Naive thymus-derived CD4-positive, alpha-beta T cell (primary cell): ENCODE results near the gene TRMT10C. TPM values are rescaled to one million over a fixed set of nuclear protein-coding genes. Genes with fewer than 3 reads are reported as not detected.
"Not testable (repeated sequence)": the region's sequence is repeated elsewhere in the genome, so short reads cannot be mapped to it uniquely, and the experiment has no call there.

ENCODE experiments used
- ATAC-seq: fragments of 150-1000 bp; cut with Tn5 transposase; 2 replicates; pipeline ENCODE4 v1.10.0; 2021; ENCODE audit warnings: mild to moderate bottlenecking, moderate library complexity
- CTCF ChIA-PET: fragments of 350-600 bp; sonication (Branson Sonifier 250); formaldehyde crosslinking; loops from one replicate; lab custom pipeline; 2021; ENCODE audit warnings: antibody characterized with exemption; lab: Charles Lee
- POLR2A ChIA-PET: fragments of 350-600 bp; sonication (Branson Sonifier 250); formaldehyde crosslinking; loops from one replicate; lab custom pipeline; 2021; ENCODE audit warnings: antibody characterized with exemption, inconsistent platforms; lab: Charles Lee
- DNase-seq, 9 donors: peaks; one replicate each; pipeline versions ENCODE4 v3.0.0 to v3.0.0-alpha.2; 2020 to 2022; ENCODE audit warnings: mixed read lengths in 1 of 9
- H3K27ac ChIP-seq: one replicate; pipeline ENCODE4 v1.7.0; 2013; ENCODE audit warnings: mild to moderate bottlenecking, low read depth, low read length, moderate library complexity
- H3K27me3 ChIP-seq, 2 donors: one replicate each; pipeline ENCODE4 v1.7.0; 2013; ENCODE audit warnings: low read length in 2 of 2, mild to moderate bottlenecking in 2 of 2, moderate library complexity in 2 of 2; ENCODE audit not compliant: control insufficient read depth in 2 of 2, insufficient read depth in 2 of 2
- H3K36me3 ChIP-seq, 3 experiments: 1 replicate in 2 of 3; 2 replicates in 1 of 3; pipeline ENCODE4 v1.7.0; 2013; ENCODE audit warnings: low read length in 3 of 3, mild to moderate bottlenecking in 3 of 3, moderate library complexity in 1 of 3; ENCODE audit not compliant: insufficient read depth in 3 of 3, control insufficient read depth in 2 of 3
- H3K4me1 ChIP-seq, 2 donors: one replicate each; pipeline ENCODE4 v1.7.0; 2013; ENCODE audit warnings: low read length in 2 of 2, mild to moderate bottlenecking in 2 of 2, moderate library complexity in 1 of 2; ENCODE audit not compliant: control insufficient read depth in 2 of 2, insufficient read depth in 2 of 2
- H3K4me3 ChIP-seq: 2 replicates; pipeline ENCODE4 v1.7.0; 2013; ENCODE audit warnings: mild to moderate bottlenecking, low read length
- H3K9me3 ChIP-seq, 3 experiments: 1 replicate in 2 of 3; 2 replicates in 1 of 3; pipeline ENCODE4 v1.7.0; 2013; ENCODE audit warnings: low read length in 3 of 3; ENCODE audit not compliant: control insufficient read depth in 2 of 3
- H3K27ac Mint-ChIP-seq, 9 donors: one replicate each; pipeline ENCODE4 v1.8.0; 2020 to 2022; ENCODE audit warnings: mixed read lengths in 9 of 9, mild to moderate bottlenecking in 8 of 9, moderate library complexity in 5 of 9, inconsistent platforms in 2 of 9
- H3K27me3 Mint-ChIP-seq, 5 donors: one replicate each; pipeline ENCODE4 v1.8.0; 2021 to 2022; ENCODE audit warnings: mixed read lengths in 5 of 5, mild to moderate bottlenecking in 1 of 5
- H3K36me3 Mint-ChIP-seq, 5 donors: one replicate each; pipeline ENCODE4 v1.8.0; 2020 to 2022; ENCODE audit warnings: mixed read lengths in 5 of 5, mild to moderate bottlenecking in 3 of 5, inconsistent platforms in 1 of 5
- H3K4me1 Mint-ChIP-seq, 7 donors: one replicate each; pipeline ENCODE4 v1.8.0; 2020 to 2022; ENCODE audit warnings: mixed read lengths in 7 of 7, mild to moderate bottlenecking in 3 of 7, inconsistent platforms in 1 of 7
- H3K4me3 Mint-ChIP-seq, 10 donors: one replicate each; pipeline ENCODE4 v1.8.0; 2020 to 2022; ENCODE audit warnings: mild to moderate bottlenecking in 10 of 10, mixed read lengths in 10 of 10, moderate library complexity in 6 of 10, inconsistent platforms in 2 of 10
- H3K9me3 Mint-ChIP-seq, 11 donors: one replicate each; pipeline ENCODE4 v1.8.0; 2020 to 2022; ENCODE audit warnings: mixed read lengths in 11 of 11, mild to moderate bottlenecking in 4 of 11, inconsistent platforms in 1 of 11, moderate library complexity in 1 of 11
- intact Hi-C, 2 donors: fragments of 100-400 bp; cut with micrococcal nuclease; formaldehyde crosslinking; loops; one replicate each; pipeline ENCODE4 v1.15.1; 2023
- polyA plus RNA-seq, 2 donors: library from polyadenylated mRNA; unstranded; fragments of 300-500 nt; fragmentation: Illumina TruSeq; gene quantifications; one replicate each; pipeline ENCODE4 v1.2.3, GENCODE V29; 2021
- total RNA-seq, 6 experiments: library from RNA in 5 of 6; stranded (reverse) in 5 of 6; gene quantifications; 1 replicate in 5 of 6; 2 replicates in 1 of 6; pipeline ENCODE4 v1.2.3 and lab custom pipeline; 2021 to 2026

Gene TRMT10C
- total and polyA plus RNA-seq, 7 experiments from 2014 or later = 24.1 to 37.3 (median 27.6) TPM

- H3K4me3 Mint-ChIP-seq, H3K9me3 ChIP-seq, H3K27ac ChIP-seq, H3K27me3 ChIP-seq, DNase-seq, H3K36me3 ChIP-seq, H3K27ac Mint-ChIP-seq, H3K4me1 Mint-ChIP-seq, H3K36me3 Mint-ChIP-seq, H3K4me1 ChIP-seq, ATAC-seq, H3K9me3 Mint-ChIP-seq, H3K4me3 ChIP-seq, intact Hi-C loops: not testable (repeated sequence)
- ChIA-PET POLR2A (interaction anchor here (0.8 kb wide), 1 partner anchor 9 kb away, joined by 3 read pairs; the partner anchor contains the start of gene TRMT10C), CTCF (interaction anchor here (1.0 kb wide), 1 partner anchor 10 kb away, joined by 3 read pairs; no protein-coding TSS in a partner anchor)
- H3K27me3 Mint-ChIP-seq = peaks cover 4 to 13% (median 8%) of the 10 kb centered on the region in 5 donors
Observed at GRCh38 chr3:101553381-101553780, 8.3 kb upstream of the TRMT10C start.

DNA sequence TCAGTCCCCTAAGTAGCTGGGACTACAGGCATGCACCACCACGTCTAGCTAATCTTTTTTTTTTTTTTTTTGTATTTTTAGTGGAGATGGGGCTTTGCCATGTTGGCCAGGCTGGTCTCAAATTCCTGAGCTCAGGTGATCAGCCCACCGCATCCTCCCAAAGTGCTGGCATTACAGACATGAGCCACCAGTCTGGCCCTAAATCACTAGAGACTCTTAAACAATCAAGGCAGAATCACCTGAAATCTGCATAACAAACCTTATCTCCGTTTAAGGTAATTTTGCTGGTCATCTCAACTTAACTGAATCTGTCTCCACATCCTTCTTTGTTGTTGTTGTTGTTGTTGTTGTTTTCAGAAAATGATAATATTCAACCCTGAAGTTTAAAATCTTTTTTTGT is 5.6 kb upstream of the TRMT10C start:
- Histone ChIP-seq H3K4me3 (no peak overlapping the region), H3K27ac (no peak overlapping the region), H3K36me3 (no peaks in the 10 kb centered on the region), H3K4me1 (peaks cover 0 to 3% of the 10 kb centered on the region in 2 donors), H3K27me3 (no peaks in the 10 kb centered on the region), H3K9me3 (no peaks in the 10 kb centered on the region)
- Mint-ChIP-seq H3K4me1 (peaks cover 0 to 8% (median 6%) of the 10 kb centered on the region in 7 donors), H3K36me3 (peaks cover 0 to 5% (median 0%) of the 10 kb centered on the region in 5 donors), H3K27me3 (peaks cover 7 to 16% (median 10%) of the 10 kb centered on the region in 5 donors), H3K9me3 (no peaks in the 10 kb centered on the region), H3K27ac (no peak overlapping the region), H3K4me3 (no peak overlapping the region)
- CTCF ChIA-PET = interaction anchor here (0.8 to 1.3 kb wide), 2 partner anchors 22 to 121 kb away, joined by 3 to 5 read pairs; no protein-coding TSS in a partner anchor
- intact Hi-C loops = no loop called here
- POLR2A ChIA-PET = no interaction called here
- no peak for DNase-seq
- no peak for ATAC-seq

- ChIA-PET CTCF (no interaction called here), POLR2A (interaction anchor here (0.6 to 0.9 kb wide), 3 partner anchors 22 to 421 kb away, joined by 3 to 4 read pairs (median 3); no protein-coding TSS in a partner anchor)
- Histone ChIP-seq H3K4me1 (peaks cover 5 to 28% of the 10 kb centered on the region in 2 donors), H3K9me3 (no peaks in the 10 kb centered on the region), H3K4me3 (no peak overlapping the region), H3K36me3 (peaks cover 0 to 23% (median 7%) of the 10 kb centered on the region in 3 experiments), H3K27ac (no peak overlapping the region), H3K27me3 (no peaks in the 10 kb centered on the region)
- DNase-seq = peak in 1 of 9 donors; percentile 34
- H3K36me3 Mint-ChIP-seq = peaks cover 14 to 33% (median 31%) of the 10 kb centered on the region in 5 donors
- H3K4me1 Mint-ChIP-seq = peaks cover 33 to 81% (median 68%) of the 10 kb centered on the region in 7 donors
- peak overlapping the region; percentile 2 to 77 (median 56) for H3K27ac Mint-ChIP-seq
- intact Hi-C loops = loop anchor here in 1 of 2 donors (10.0 kb wide), 1 partner anchor 1233 kb away; the partner anchor contains the start of gene NIT2
- no peak for ATAC-seq
- H3K4me3 Mint-ChIP-seq = peak overlapping the region in 1 of 10 donors; percentile 18
- H3K9me3 Mint-ChIP-seq = no peaks in the 10 kb centered on the region
- no peaks in the 10 kb centered on the region for H3K27me3 Mint-ChIP-seq
Observed at GRCh38 chr3:101567528-101568317, 6.1 kb downstream of the TRMT10C start.

GRCh38 chr3:101571028-101571895 is 9.6 kb downstream of the TRMT10C start:
- H3K4me1 ChIP-seq = peaks cover 20 to 36% of the 10 kb centered on the region in 2 donors
- H3K27me3 ChIP-seq = no peaks in the 10 kb centered on the region
- peaks cover 10 to 19% (median 15%) of the 10 kb centered on the region in 5 donors for H3K36me3 Mint-ChIP-seq
- no peaks in the 10 kb centered on the region for H3K9me3 Mint-ChIP-seq
- H3K9me3 ChIP-seq = no peaks in the 10 kb centered on the region
- intact Hi-C loops = loop anchor here (5.0 to 10.0 kb wide), 2 partner anchors 366 to 654 kb away; no protein-coding TSS in a partner anchor
- peaks cover 0 to 2% (median 0%) of the 10 kb centered on the region in 5 donors for H3K27me3 Mint-ChIP-seq
- ATAC-seq = no peak
- POLR2A ChIA-PET = interaction anchor here (0.7 to 5.0 kb wide), 5 partner anchors 9 to 217 kb away, joined by 3 to 73 read pairs (median 4); partner anchors contain the start of genes TRMT10C and ZBTB11
- peak overlapping the region; percentile 60 to 99 (median 92) for H3K27ac Mint-ChIP-seq
- CTCF ChIA-PET = interaction anchor here (0.5 kb wide), 1 partner anchor 7 kb away, joined by 5 read pairs; no protein-coding TSS in a partner anchor
- peak overlapping the region; percentile 38 to 77 (median 68) for H3K4me3 Mint-ChIP-seq
- no peak overlapping the region for H3K4me3 ChIP-seq
- peak in 7 of 9 donors; percentile 37 to 60 (median 52) for DNase-seq
- peaks cover 0 to 17% (median 0%) of the 10 kb centered on the region in 3 experiments for H3K36me3 ChIP-seq
- H3K27ac ChIP-seq = peak overlapping the region; percentile 58
- H3K4me1 Mint-ChIP-seq = peaks cover 27 to 82% (median 70%) of the 10 kb centered on the region in 7 donors

- Mint-ChIP-seq H3K4me3 (peak within 1 kb of the TSS; percentile 91 to 100 (median 95)), H3K27me3 (peaks cover 0 to 2% (median 0%) of the 10 kb centered on the region in 5 donors), H3K9me3 (no peaks in the 10 kb centered on the region), H3K36me3 (peaks cover 7 to 16% (median 10%) of the 10 kb centered on the region in 5 donors), H3K27ac (peak within 1 kb of the TSS; percentile 92 to 99 (median 98)), H3K4me1 (peaks cover 31 to 85% (median 72%) of the 10 kb centered on the region in 7 donors)
- ATAC-seq = peak; percentile 91
- no peaks in the 10 kb centered on the region for H3K9me3 ChIP-seq
- ChIA-PET CTCF (interaction anchor here (0.6 to 1.6 kb wide), 8 partner anchors 10 to 983 kb away, joined by 3 to 5 read pairs (median 3); partner anchors contain the start of gene TRMT10C), POLR2A (interaction anchor here (0.6 to 5.0 kb wide), 31 partner anchors 9 to 1313 kb away, joined by 3 to 73 read pairs (median 5); partner anchors contain the start of genes NFKBIZ, NXPE3, RPL24 and SENP7)
- intact Hi-C loops = loop anchor here (1.0 to 10.0 kb wide), 19 partner anchors 12 to 1313 kb away; partner anchors contain the start of genes CEP97 (in 2 of the 2), LNP1 (in 2 of the 2), NFKBIZ (in 2 of the 2) and NXPE3 (in 2 of the 2)
- no peaks in the 10 kb centered on the region for H3K27me3 ChIP-seq
- peak within 1 kb of the TSS; percentile 95 for H3K27ac ChIP-seq
- H3K4me1 ChIP-seq = peaks cover 33 to 52% of the 10 kb centered on the region in 2 donors
- peaks cover 0 to 5% (median 0%) of the 10 kb centered on the region in 3 experiments for H3K36me3 ChIP-seq
- peak; percentile 95 to 99 (median 98) for DNase-seq
- peak within 1 kb of the TSS; percentile 89 for H3K4me3 ChIP-seq
Observed at GRCh38 chr3:101573449-101574387, 12.1 kb downstream of the TRMT10C start, which contains the start of gene PCNP. Gene PCNP (plus strand): TSS chr3:101574180. CDS start chr3:101574216, 36 bp downstream.
